Measurements from ENCODE around the gene FRMD4A. TPM values are rescaled to one million over a fixed set of nuclear protein-coding genes. Genes with fewer than 3 reads are reported as not detected.

Gene FRMD4A
- total RNA-seq, 1 experiment from 2014 or later, result 19.6 TPM

DNA sequence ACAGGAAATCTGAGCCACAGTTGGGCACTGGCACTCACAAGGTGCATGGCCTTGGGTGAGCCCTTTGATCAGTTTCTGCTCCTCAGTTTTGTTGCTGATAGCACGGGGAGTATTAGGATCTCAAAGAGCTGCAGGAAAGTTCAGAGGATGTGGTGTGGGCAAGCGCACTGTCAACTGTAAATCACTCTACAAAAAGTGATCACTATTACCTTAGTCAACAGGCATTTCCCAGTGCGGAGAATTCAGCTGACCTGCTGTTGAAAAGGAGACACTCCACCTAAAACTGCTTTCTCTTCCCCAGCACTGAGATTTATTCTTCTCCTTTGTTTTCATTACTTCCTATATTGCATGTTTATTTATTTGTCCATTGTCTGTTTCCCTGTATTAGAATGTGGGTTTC lies 412.9 kb downstream of the FRMD4A start:
- H3K27me3 Mint-ChIP-seq (ENCODE audit: low read depth), result no peaks in the 10 kb centered on the region
- Histone ChIP-seq H2AK5ac (ENCODE audit: insufficient read length, low read length) (no peak overlapping the region), H3K27me3 (ENCODE audit: insufficient read depth, low read length) (no peaks in the 10 kb centered on the region), H3K27ac (ENCODE audit: insufficient read length, low read depth, low read length) (no peak overlapping the region), H3K79me1 (ENCODE audit: insufficient read depth, low read depth, low read length, poor library complexity, severe bottlenecking) (no peaks in the 10 kb centered on the region), H3K18ac (ENCODE audit: insufficient read length, low read depth, low read length) (no peak overlapping the region), H4K20me1 (ENCODE audit: control insufficient read depth, insufficient read depth, insufficient read length) (no peaks in the 10 kb centered on the region), H4K8ac (replicated peaks; ENCODE audit: insufficient read length, low read depth, low read length) (no peak overlapping the region), H3K9me3 (ENCODE audit: control insufficient read depth, low read depth, low read length) (no peaks in the 10 kb centered on the region), H3K23me2 (ENCODE audit: insufficient read length, low read depth, low read length, poor library complexity, severe bottlenecking) (no peaks in the 10 kb centered on the region), H2BK12ac (ENCODE audit: insufficient read length, low read depth, low read length) (no peak overlapping the region), H3K23ac (ENCODE audit: insufficient read length, low read depth, low read length) (no peak overlapping the region), H2BK15ac (ENCODE audit: low read depth, low read length) (no peak overlapping the region), H3K79me2 (ENCODE audit: insufficient read depth, low read length) (no peaks in the 10 kb centered on the region), H3K56ac (ENCODE audit: insufficient read length, low read depth, low read length) (no peak overlapping the region), H3K14ac (ENCODE audit: insufficient read depth, low read length) (no peak overlapping the region; the same call in 1 of the 2 replicates), H3K4me1 (ENCODE audit: insufficient read depth, low read length) (no peaks in the 10 kb centered on the region; the same call in 1 of the 2 replicates), H2BK20ac (ENCODE audit: low read depth, low read length, poor library complexity, severe bottlenecking) (no peak overlapping the region), H2BK120ac (ENCODE audit: low read depth, low read length, poor library complexity, severe bottlenecking) (no peak overlapping the region), H2AFZ (ENCODE audit: low read length) (no peak overlapping the region), H3T11ph (ENCODE audit: low read length) (no peak overlapping the region), H2BK5ac (ENCODE audit: insufficient read length, low read length) (no peak overlapping the region), H4K91ac (ENCODE audit: insufficient read length, low read depth, low read length) (no peak overlapping the region), H3K9ac (ENCODE audit: extremely low read depth, insufficient read length, low read length) (no peak overlapping the region), H4K5ac (ENCODE audit: insufficient read length, low read depth, low read length) (no peak overlapping the region), H3K4ac (ENCODE audit: low read depth, low read length) (no peak overlapping the region), H3K4me2 (ENCODE audit: insufficient read depth, insufficient read length, low read length) (no peak overlapping the region)
- TF ChIP-seq, protein P1, sequence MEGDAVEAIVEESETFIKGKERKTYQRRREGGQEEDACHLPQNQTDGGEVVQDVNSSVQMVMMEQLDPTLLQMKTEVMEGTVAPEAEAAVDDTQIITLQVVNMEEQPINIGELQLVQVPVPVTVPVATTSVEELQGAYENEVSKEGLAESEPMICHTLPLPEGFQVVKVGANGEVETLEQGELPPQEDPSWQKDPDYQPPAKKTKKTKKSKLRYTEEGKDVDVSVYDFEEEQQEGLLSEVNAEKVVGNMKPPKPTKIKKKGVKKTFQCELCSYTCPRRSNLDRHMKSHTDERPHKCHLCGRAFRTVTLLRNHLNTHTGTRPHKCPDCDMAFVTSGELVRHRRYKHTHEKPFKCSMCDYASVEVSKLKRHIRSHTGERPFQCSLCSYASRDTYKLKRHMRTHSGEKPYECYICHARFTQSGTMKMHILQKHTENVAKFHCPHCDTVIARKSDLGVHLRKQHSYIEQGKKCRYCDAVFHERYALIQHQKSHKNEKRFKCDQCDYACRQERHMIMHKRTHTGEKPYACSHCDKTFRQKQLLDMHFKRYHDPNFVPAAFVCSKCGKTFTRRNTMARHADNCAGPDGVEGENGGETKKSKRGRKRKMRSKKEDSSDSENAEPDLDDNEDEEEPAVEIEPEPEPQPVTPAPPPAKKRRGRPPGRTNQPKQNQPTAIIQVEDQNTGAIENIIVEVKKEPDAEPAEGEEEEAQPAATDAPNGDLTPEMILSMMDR (conservative IDR thresholded peaks at IDR 0.05), result no peak
- H3K36me3 Mint-ChIP-seq (ENCODE audit: insufficient read depth in 1 of 3, low read depth in 3 of 3), result no peaks in the 10 kb centered on the region
- DNase-seq, result no peak
- H3K4me3 Mint-ChIP-seq, result no peak overlapping the region
- H3K9me3 Mint-ChIP-seq, result no peaks in the 10 kb centered on the region
- no CpG with 5 or more reads among the region's 3 CpGs for WGBS (ENCODE audit: extremely low coverage, insufficient read length, low lambda C conversion rate)
- H3K4me1 Mint-ChIP-seq, result peaks cover 10% of the 10 kb centered on the region in 2 experiments
- H3K27ac Mint-ChIP-seq, result no peak overlapping the region

Data from H9 (cell line).